RWPE2 (cell line): ENCODE measurements around the gene SPACA7.

ENCODE experiments used
- ATAC-seq: fragments of 200-7000 bp; cut with Tn5 transposase; 3 replicates; pipeline ENCODE4 v1.9.1; 2021; ENCODE audit warnings: low read depth
- DNase-seq: peaks from one replicate; pipeline ENCODE4 v3.0.0-alpha.2; 2020; ENCODE audit warnings: low spot score
- H3K27ac ChIP-seq: fragments of 450-650 bp; 2 replicates; pipeline ENCODE4 v1.5.1; 2017; ENCODE audit warnings: mild to moderate bottlenecking; ENCODE audit not compliant: poor library complexity, severe bottlenecking
- H3K27me3 ChIP-seq: fragments of 250-450 bp; sonication (Bioruptor Pico); 2 replicates; pipeline ENCODE4 v1.5.1; 2021; ENCODE audit warnings: mild to moderate bottlenecking, moderate library complexity; ENCODE audit not compliant: insufficient read depth, poor library complexity, severe bottlenecking
- H3K36me3 ChIP-seq: fragments of 250-450 bp; sonication (Bioruptor Pico); 2 replicates; pipeline ENCODE4 v1.5.1; 2020; ENCODE audit warnings: low read depth, mild to moderate bottlenecking, moderate library complexity
- H3K4me1 ChIP-seq: fragments of 250-450 bp; sonication (Bioruptor Pico); 2 replicates; pipeline ENCODE4 v1.5.1; 2021; ENCODE audit warnings: mild to moderate bottlenecking, moderate library complexity; ENCODE audit not compliant: insufficient read depth, poor library complexity, severe bottlenecking
- H3K4me3 ChIP-seq: fragments of 250-450 bp; sonication (Bioruptor Pico); 2 replicates; pipeline ENCODE4 v1.5.1; 2021; ENCODE audit warnings: mild to moderate bottlenecking, moderate library complexity; ENCODE audit not compliant: severe bottlenecking
- H3K9me3 ChIP-seq: fragments of 250-450 bp; sonication (Bioruptor Pico); 2 replicates; pipeline ENCODE4 v1.5.1; 2021; ENCODE audit warnings: mild to moderate bottlenecking, moderate library complexity; ENCODE audit not compliant: severe bottlenecking
- TF ChIP-seq, protein P1 (sequence below): fragments of 450-650 bp; IDR thresholded peaks from one replicate; pipeline ENCODE4 v1.5.1; 2017; ENCODE audit warnings: mild to moderate bottlenecking, moderate library complexity; ENCODE audit not compliant: poor library complexity, severe bottlenecking

SPACA7 gene

DNA sequence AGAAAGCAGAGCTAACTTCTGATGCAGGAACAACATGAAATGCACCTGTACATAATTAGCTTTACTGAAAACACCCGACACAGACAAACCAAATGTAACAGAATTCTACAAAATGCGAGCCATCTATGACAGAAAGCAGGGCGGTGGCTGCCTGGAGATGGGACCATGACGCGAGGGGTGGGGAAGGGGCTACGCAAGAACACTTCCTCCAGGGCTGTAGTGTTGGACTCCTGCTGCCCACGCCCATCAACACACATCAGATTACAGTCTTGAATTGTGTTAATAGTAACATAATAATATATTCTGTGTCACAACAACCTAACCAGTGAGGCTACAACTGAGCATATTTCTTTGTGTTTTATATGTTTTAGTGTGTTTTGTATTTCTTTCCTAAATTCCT is 103.2 kb downstream of the SPACA7 start:
- H3K9me3 ChIP-seq = no peaks in the 10 kb centered on the region
- H3K27me3 ChIP-seq = no peaks in the 10 kb centered on the region
- TF ChIP-seq, protein P1, sequence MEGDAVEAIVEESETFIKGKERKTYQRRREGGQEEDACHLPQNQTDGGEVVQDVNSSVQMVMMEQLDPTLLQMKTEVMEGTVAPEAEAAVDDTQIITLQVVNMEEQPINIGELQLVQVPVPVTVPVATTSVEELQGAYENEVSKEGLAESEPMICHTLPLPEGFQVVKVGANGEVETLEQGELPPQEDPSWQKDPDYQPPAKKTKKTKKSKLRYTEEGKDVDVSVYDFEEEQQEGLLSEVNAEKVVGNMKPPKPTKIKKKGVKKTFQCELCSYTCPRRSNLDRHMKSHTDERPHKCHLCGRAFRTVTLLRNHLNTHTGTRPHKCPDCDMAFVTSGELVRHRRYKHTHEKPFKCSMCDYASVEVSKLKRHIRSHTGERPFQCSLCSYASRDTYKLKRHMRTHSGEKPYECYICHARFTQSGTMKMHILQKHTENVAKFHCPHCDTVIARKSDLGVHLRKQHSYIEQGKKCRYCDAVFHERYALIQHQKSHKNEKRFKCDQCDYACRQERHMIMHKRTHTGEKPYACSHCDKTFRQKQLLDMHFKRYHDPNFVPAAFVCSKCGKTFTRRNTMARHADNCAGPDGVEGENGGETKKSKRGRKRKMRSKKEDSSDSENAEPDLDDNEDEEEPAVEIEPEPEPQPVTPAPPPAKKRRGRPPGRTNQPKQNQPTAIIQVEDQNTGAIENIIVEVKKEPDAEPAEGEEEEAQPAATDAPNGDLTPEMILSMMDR = no peak
- H3K4me1 ChIP-seq = no peaks in the 10 kb centered on the region
- no peak overlapping the region for H3K4me3 ChIP-seq
- H3K27ac ChIP-seq = no peak overlapping the region
- no peak for DNase-seq
- no peak for ATAC-seq
- H3K36me3 ChIP-seq = no peaks in the 10 kb centered on the region

DNA sequence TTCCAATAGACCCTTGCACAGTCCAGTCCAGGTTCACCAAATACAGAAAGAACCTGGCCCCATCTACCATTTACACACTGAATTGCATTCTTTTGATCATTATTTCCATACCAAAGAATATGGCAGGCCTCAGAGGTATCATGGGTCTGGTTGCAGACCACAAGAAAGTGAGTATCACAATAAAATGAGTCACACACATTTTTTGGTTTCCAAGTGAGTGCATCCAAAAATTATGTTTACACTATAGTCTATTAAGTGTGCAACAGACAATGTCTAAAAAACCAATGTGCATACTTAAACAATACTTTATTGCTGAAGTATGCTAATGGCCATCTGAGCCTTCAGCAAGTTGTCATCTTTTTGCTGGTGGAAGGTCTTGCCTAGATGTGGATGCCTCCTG is 105.3 kb downstream of the SPACA7 start:
- Histone ChIP-seq H3K27ac (no peak overlapping the region), H3K27me3 (no peaks in the 10 kb centered on the region), H3K36me3 (peaks cover 8% of the 10 kb centered on the region), H3K9me3 (no peaks in the 10 kb centered on the region), H3K4me3 (no peak overlapping the region), H3K4me1 (no peaks in the 10 kb centered on the region)
- TF ChIP-seq, protein P1 = no peak
- ATAC-seq = no peak
- no peak for DNase-seq

DNA sequence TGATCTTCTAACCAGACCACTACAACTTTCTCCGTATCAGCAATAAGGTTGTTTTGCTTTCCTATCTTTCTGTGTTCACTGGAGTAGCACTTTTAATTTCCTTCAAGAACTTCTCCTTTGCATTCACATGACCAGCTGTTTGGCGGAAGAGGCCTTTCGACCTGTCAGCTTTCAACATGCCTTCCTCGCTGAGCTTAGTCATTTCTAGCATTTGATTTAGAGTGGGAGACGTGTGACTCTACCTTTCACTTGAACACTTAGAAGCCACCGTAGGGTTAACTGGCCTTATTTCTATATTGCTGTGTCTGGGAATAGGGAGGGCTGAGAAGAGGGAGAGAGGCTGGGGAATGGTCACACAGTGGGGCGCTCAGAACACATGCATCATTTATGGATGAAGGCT is 107.1 kb downstream of the SPACA7 start:
- Histone ChIP-seq H3K9me3 (no peaks in the 10 kb centered on the region), H3K36me3 (peaks cover 9% of the 10 kb centered on the region), H3K4me1 (no peaks in the 10 kb centered on the region), H3K4me3 (no peak overlapping the region), H3K27ac (no peak overlapping the region), H3K27me3 (no peaks in the 10 kb centered on the region)
- TF ChIP-seq, protein P1 = no peak
- ATAC-seq = no peak
- no peak for DNase-seq
